Urinary bladder (tissue), 4 donors: ENCODE measurements around the gene ANKAR. TPM values are rescaled to one million over a fixed set of nuclear protein-coding genes. Genes with fewer than 3 reads are reported as not detected.
"Not testable (repeated sequence)": the region's sequence is repeated elsewhere in the genome, so short reads cannot be mapped to it uniquely, and the experiment has no call there.

ENCODE experiments used
- DNase-seq: peaks from one replicate; pipeline ENCODE4 v3.0.0-alpha.2; 2015; ENCODE audit errors: extremely low spot score
- H3K27ac ChIP-seq: one replicate; pipeline ENCODE4 v1.5.1; 2013; ENCODE audit warnings: low read depth, mild to moderate bottlenecking, moderate library complexity
- H3K36me3 ChIP-seq: one replicate; pipeline ENCODE4 v1.6.1; 2013; ENCODE audit warnings: mild to moderate bottlenecking, moderate library complexity; ENCODE audit not compliant: insufficient read depth
- H3K4me1 ChIP-seq: one replicate; pipeline ENCODE4 v1.6.1; 2013; ENCODE audit warnings: mild to moderate bottlenecking, moderate library complexity; ENCODE audit not compliant: insufficient read depth
- H3K4me3 ChIP-seq: one replicate; pipeline ENCODE4 v1.5.1; 2013; ENCODE audit warnings: low read depth, low read length
- WGBS: extraction: QIAGEN DNeasy Blood & Tissue Kit; methylation state at CpG from one replicate; pipeline ENCODE4 v1.1.7; 2013; 5-methylcytosine and 5-hydroxymethylcytosine counted together
- polyA plus RNA-seq: library from polyadenylated mRNA; stranded (reverse); fragments of 200-250 nt; gene quantifications from one replicate; pipeline ENCODE4 v1.2.3, GENCODE V29; 2013
- total RNA-seq: library from RNA; depleted of rRNA; stranded (reverse); fragments of >200 nt; gene quantifications from one replicate; pipeline ENCODE4 v1.2.3, GENCODE V29; 2014
- donor health status: healthy with polysubstance abuse.
- donor health status: healthy.

Gene ANKAR
- total and polyA plus RNA-seq, 2 donors, result 3.8 to 73.8 TPM

DNA sequence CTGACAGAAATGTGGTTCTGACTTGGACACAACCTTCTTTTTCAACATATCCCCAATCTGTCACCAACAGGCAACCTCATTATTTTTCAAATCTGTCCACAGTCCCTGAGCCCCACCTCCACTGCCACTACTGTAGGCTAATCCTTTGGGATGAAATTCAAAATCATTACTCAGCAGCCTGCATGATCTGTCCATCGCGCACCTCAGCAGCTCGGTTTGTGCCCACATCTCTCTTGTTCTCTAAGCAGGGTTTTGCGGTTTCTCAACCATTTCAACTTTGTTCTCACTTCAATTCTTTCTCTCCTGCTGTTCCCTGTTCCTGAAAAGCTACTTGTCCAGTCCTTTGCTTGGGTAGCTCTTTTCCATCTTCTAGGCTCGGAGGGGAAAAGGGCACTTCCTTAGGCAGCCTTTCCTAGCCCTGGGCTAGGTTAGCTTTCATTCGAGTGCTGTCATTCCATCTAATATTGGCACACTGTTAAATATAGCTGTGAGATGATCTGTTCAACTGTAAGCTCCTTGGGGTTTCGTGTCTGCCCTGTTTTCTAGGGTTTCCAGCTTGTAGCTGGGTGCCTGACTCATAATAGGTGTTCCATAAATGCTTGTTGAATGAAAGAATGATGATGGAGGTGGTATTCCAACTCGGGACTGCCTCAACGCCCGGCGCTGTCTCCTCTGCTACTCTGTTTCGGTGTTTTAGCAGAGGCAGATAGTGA, 653 bp upstream of the ANKAR start:
- peaks cover 4% of the 10 kb centered on the region for H3K36me3 ChIP-seq
- H3K4me3 ChIP-seq, result peak overlapping the region; percentile 61
- no peaks in the 10 kb centered on the region for H3K4me1 ChIP-seq
- WGBS, result 33% methylated on average over 12 of the region's 12 CpGs
- peak overlapping the region; percentile 73 for H3K27ac ChIP-seq
- DNase-seq, result no peak

GRCh38 chr2:189676471-189676870, 2.0 kb downstream of the ANKAR start:
- H3K27ac ChIP-seq, result no peak overlapping the region
- H3K4me3 ChIP-seq, result no peak overlapping the region
- 64% methylated on average over 4 of the region's 4 CpGs for WGBS
- H3K4me1 ChIP-seq, result no peaks in the 10 kb centered on the region
- DNase-seq, result no peak
- H3K36me3 ChIP-seq, result no peaks in the 10 kb centered on the region

GRCh38 chr2:189679226-189679625, 4.8 kb downstream of the ANKAR start:
- H3K36me3 ChIP-seq, result no peaks in the 10 kb centered on the region
- H3K27ac ChIP-seq, result no peak overlapping the region
- no peaks in the 10 kb centered on the region for H3K4me1 ChIP-seq
- no peak for DNase-seq
- H3K4me3 ChIP-seq, result no peak overlapping the region

- Histone ChIP-seq H3K36me3 (no peaks in the 10 kb centered on the region), H3K27ac (no peak overlapping the region), H3K4me3 (no peak overlapping the region), H3K4me1 (no peaks in the 10 kb centered on the region)
- DNase-seq, result no peak
- 88% methylated on average over 1 of the region's 1 CpG for WGBS
Measured at GRCh38 chr2:189681203-189681602, 6.7 kb downstream of the ANKAR start.

DNA sequence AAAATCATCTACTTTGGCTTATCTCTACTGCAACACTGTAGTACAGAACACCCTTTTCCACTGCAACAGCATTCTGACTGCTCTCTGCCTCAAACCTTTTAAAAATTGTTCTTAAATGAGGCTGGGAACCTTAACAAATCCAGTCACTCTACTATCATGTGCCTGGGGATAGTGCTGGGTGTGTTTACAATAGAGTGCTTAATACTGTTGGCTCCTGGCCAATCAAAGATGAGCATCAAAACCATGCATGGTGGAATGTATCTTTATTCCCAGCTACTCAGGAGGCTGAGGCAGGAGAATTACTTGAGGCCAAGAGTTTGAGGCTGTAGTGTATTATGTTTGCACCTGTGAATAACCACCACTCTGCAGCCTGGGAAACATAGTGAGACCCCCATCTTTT, 7.4 kb downstream of the ANKAR start:
- Histone ChIP-seq H3K27ac (no peak overlapping the region), H3K36me3 (no peaks in the 10 kb centered on the region), H3K4me1 (no peaks in the 10 kb centered on the region), H3K4me3 (no peak overlapping the region)
- DNase-seq, result no peak

GRCh38 chr2:189683348-189683747, 8.9 kb downstream of the ANKAR start:
- 61% methylated on average over 1 of the region's 1 CpG for WGBS
- H3K36me3 ChIP-seq, result no peaks in the 10 kb centered on the region
- no peaks in the 10 kb centered on the region for H3K4me1 ChIP-seq
- H3K4me3 ChIP-seq, result no peak overlapping the region
- no peak for DNase-seq
- no peak overlapping the region for H3K27ac ChIP-seq

GRCh38 chr2:189684811-189685210, 10.3 kb downstream of the ANKAR start:
- WGBS, result 76% methylated on average over 1 of the region's 1 CpG
- DNase-seq, result no peak
- Histone ChIP-seq H3K36me3 (no peaks in the 10 kb centered on the region), H3K4me3 (no peak overlapping the region), H3K4me1 (no peaks in the 10 kb centered on the region), H3K27ac (no peak overlapping the region)

- Histone ChIP-seq H3K4me1 (no peaks in the 10 kb centered on the region), H3K27ac (no peak overlapping the region), H3K4me3 (no peak overlapping the region), H3K36me3 (no peaks in the 10 kb centered on the region)
- WGBS, result 69% methylated on average over 2 of the region's 2 CpGs
- DNase-seq, result no peak
Measured at GRCh38 chr2:189685540-189686229, 11.2 kb downstream of the ANKAR start.

DNA sequence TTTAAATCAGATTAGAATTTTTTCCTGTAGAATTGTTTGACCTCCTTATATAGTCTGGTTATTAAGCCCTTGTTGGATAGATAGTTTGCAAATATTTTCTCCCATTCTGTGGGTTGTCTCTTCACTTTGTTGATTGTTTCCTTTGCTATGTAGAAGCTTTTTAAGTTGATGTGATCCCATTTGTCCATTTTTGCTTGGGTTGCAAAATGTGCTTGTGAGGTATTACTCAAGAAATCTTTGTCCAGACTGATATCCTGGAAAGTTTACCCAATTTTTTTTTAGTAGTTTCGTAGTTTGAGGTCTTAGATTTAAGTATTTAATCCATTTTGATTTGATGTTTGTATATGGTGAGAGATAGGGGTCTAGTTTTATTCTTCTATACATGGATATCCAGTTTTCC, 13.3 kb downstream of the ANKAR start:
- 82% methylated on average over 1 of the region's 1 CpG for WGBS
- H3K27ac ChIP-seq, H3K36me3 ChIP-seq, H3K4me3 ChIP-seq, H3K4me1 ChIP-seq, DNase-seq: not testable (repeated sequence)

DNA sequence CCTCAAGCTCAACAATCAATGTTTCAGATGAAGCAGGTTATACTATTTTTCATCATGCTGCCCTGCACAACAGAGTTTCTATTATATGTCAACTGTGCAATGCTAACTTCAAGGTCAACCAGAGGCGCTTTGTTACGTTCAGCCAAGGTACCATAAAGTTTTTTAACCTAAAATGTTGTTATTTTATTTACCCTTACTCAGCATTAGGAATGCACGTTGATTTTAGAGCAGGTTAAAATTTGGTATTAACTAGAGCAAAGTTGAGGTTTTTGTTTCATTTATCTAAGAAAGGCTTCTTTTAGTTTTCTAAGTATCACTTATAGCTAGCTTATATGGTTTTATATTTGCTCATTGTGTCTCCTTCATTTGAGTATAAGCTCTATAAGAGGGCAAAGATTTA, 21.8 kb downstream of the ANKAR start:
- H3K27ac ChIP-seq, result no peak overlapping the region
- H3K4me3 ChIP-seq, result no peak overlapping the region
- no peaks in the 10 kb centered on the region for H3K4me1 ChIP-seq
- no peaks in the 10 kb centered on the region for H3K36me3 ChIP-seq
- 92% methylated on average over 3 of the region's 3 CpGs for WGBS
- DNase-seq, result no peak

DNA sequence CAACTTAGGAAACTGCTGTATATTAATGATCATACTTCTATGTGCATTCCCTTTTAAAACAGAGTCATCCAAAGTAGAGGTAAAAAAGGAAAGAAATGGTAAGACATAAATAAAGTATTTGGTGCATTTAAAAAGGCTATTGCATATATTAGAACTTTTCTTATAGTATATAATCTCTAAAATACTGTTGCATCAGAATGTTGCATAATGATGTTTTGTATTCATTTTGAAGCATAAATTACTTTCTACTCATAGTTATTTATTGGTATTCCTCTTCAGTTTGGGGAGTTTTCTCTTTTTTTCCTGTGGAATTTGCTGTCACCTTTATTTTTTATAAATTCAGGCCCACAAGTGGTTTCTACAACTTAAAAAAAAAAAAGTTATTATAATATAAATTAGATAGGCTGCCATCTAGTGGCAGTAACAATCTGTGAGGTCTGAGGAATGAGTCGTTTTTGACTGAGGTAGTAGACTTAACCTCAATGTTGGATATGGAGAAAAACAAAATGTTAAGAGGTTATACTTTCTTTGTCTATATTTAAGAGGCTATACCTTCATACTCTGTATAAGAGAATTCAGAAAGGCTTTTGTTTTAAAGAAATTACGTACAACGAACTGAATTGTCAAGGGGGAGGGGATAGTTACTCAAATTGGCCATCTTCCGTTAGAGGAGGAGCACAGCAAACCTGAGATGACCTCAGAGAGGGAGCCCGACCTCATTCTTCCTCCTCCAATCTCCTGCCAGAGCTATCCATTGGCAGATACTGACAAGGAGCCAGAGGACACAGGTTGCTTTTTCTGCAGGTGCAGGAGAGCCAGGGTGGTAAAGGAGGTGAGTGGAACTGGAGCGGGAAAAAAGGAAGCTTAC, 23.8 kb downstream of the ANKAR start:
- WGBS, result 44% methylated on average over 6 of the region's 6 CpGs
- Histone ChIP-seq H3K27ac (no peak overlapping the region), H3K36me3 (no peaks in the 10 kb centered on the region), H3K4me1 (no peaks in the 10 kb centered on the region), H3K4me3 (no peak overlapping the region)
- DNase-seq, result no peak

DNA sequence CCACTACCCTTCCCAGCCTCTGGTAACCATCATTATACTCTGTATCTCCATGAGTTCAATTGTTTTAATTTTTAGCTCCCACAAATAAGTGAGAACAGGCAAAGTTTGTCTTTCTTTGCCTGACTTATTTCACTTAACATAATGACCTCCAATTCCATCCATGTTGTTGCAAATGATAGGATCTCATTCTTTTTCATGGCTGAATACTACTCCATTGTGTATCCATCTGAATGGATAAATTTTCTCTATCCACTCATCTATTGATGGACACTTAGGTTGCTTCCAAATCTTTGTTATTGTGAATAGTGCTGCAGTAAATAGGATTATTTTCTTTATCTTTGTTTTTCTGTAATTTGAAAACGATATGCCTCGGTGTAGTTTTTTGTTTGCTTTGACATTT, 26.2 kb downstream of the ANKAR start:
- H3K4me3 ChIP-seq, result no peak overlapping the region

DNA sequence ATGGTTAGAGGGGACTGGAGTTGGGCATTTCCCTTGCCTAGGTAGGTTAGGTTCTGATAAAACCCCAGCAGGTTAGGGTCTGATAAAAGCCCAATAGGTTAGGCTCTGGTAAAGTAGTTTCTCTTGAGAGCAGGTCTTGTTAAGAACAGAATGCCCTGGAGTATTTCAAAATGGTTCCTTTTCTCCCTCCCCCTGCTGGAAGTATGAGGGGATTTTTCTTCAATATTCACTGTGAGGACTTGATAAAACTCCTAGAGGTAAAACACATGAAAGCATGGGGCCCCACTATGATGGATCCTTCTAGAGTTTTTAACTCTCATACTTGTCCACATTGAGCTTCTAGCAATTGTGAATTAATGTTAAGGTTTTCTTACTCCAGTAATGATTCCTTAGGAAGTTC, 27.6 kb downstream of the ANKAR start:
- Histone ChIP-seq H3K36me3 (no peaks in the 10 kb centered on the region), H3K4me1 (no peaks in the 10 kb centered on the region), H3K4me3 (no peak overlapping the region), H3K27ac (no peak overlapping the region)
- DNase-seq, result no peak

More for the DNA sequence above, 26.2 kb downstream of the ANKAR start:
- H3K36me3 ChIP-seq, result no peaks in the 10 kb centered on the region
- no peak for DNase-seq
- H3K4me1 ChIP-seq, result no peaks in the 10 kb centered on the region
- no peak overlapping the region for H3K27ac ChIP-seq
- WGBS, result 45% methylated on average over 2 of the region's 2 CpGs
